K562 (cell line): ENCODE results near the gene RPS2. TPM values are rescaled to one million over a fixed set of nuclear protein-coding genes. Genes with fewer than 3 reads are reported as not detected.
A peak's percentile ranks its signal among the peaks of the same experiment; 100 is the strongest.

Experiments used
- ATF1 ChIP-seq, 2 experiments: fragments of 450-650 bp in 1 of 2; IDR thresholded peaks; 2 replicates each; pipeline ENCODE4 v1.6.1; 2016; ENCODE audit warnings: missing compliant biosample characterization in 1 of 2, missing genetic modification characterization in 1 of 2
- CBFB ChIP-seq: sonication (generic); formaldehyde crosslinking; IDR thresholded peaks from 2 replicates; pipeline ENCODE4 v1.4.0; 2020; ENCODE audit warnings: mild to moderate bottlenecking, missing genetic modification reagents
- CCAR2 ChIP-seq: fragments of 200-400 bp; formaldehyde crosslinking; IDR thresholded peaks from 2 replicates; pipeline ENCODE4 v1.6.1; 2017; ENCODE audit warnings: mild to moderate bottlenecking, low read depth, low read length
- CHD2 ChIP-seq: IDR thresholded peaks from 2 replicates; pipeline ENCODE4 v1.6.1; 2011; ENCODE audit warnings: low read depth, low read length
- CXXC5 ChIP-seq: fragments of 250-450 bp; sonication (Bioruptor Pico); IDR thresholded peaks from 2 replicates; pipeline ENCODE4 v1.8.0; 2022; ENCODE audit warnings: inconsistent platforms, mild to moderate bottlenecking, moderate library complexity
- EP400 ChIP-seq: fragments of 450-650 bp; IDR thresholded peaks from 2 replicates; pipeline ENCODE4 v1.6.1; 2017; ENCODE audit warnings: antibody characterized with exemption, mild to moderate bottlenecking, moderate library complexity
- FOXP1 ChIP-seq: sonication (generic); formaldehyde crosslinking; IDR thresholded peaks from 2 replicates; pipeline ENCODE4 v1.8.0; 2022; ENCODE audit warnings: mild to moderate bottlenecking, missing genetic modification reagents
- GABPA ChIP-seq: fragments of 200-800 bp; sonication (Bioruptor generic); conservative IDR thresholded peaks from 2 replicates; pipeline ENCODE4 v1.6.1; 2016; ENCODE audit warnings: low read depth, missing genetic modification characterization, missing compliant biosample characterization
- HDAC1 ChIP-seq, 2 experiments: fragments of 450-650 bp; IDR thresholded peaks; 2 replicates each; pipeline ENCODE4 v1.6.1; 2016 to 2017; ENCODE audit warnings: inconsistent platforms in 1 of 2, mild to moderate bottlenecking in 1 of 2, moderate library complexity in 1 of 2
- HMGN3 ChIP-seq: IDR thresholded peaks from 2 replicates; pipeline ENCODE4 v1.6.1; 2011; ENCODE audit warnings: borderline replicate concordance, low read depth, mild to moderate bottlenecking, mixed read lengths, low read length; ENCODE audit not compliant: insufficient read length; ENCODE audit errors: extremely low read depth
- MAZ ChIP-seq, 2 experiments: fragments of 450-650 bp in 1 of 2; sonication (generic) in 1 of 2; formaldehyde crosslinking; IDR thresholded peaks in 1 of 2; conservative IDR thresholded peaks in 1 of 2; 2 replicates each; pipeline versions ENCODE4 v1.4.0 to v1.5.0; 2020; ENCODE audit warnings: mild to moderate bottlenecking in 1 of 2, missing genetic modification reagents in 1 of 2
- NEUROD1 ChIP-seq: fragments of 150-350 bp; IDR thresholded peaks from 2 replicates; pipeline ENCODE4 v1.6.1; 2014; ENCODE audit warnings: borderline replicate concordance, low read length, low read depth; ENCODE audit not compliant: partially characterized antibody
- NONO ChIP-seq, 2 experiments: fragments of 200-400 bp in 1 of 2; fragments of 450-650 bp in 1 of 2; formaldehyde crosslinking in 1 of 2; IDR thresholded peaks; 2 replicates each; pipeline ENCODE4 v1.6.1; 2017; ENCODE audit warnings: low read depth in 2 of 2, mild to moderate bottlenecking in 2 of 2, moderate library complexity in 2 of 2, low read length in 1 of 2
- POLR2A ChIP-seq: fragments of 450-650 bp; conservative IDR thresholded peaks from 2 replicates; pipeline ENCODE4 v1.6.1; 2016
- RUNX1 ChIP-seq: sonication (generic); IDR thresholded peaks from 2 replicates; pipeline ENCODE4 v1.6.1; 2016; ENCODE audit warnings: antibody characterized with exemption, low read depth
- XRCC5 ChIP-seq: fragments of 200-400 bp; formaldehyde crosslinking; IDR thresholded peaks from 2 replicates; pipeline ENCODE4 v1.6.1; 2017; ENCODE audit warnings: low read depth, mild to moderate bottlenecking, low read length
- ZBTB1 ChIP-seq: sonication (generic); formaldehyde crosslinking; IDR thresholded peaks from 2 replicates; pipeline ENCODE4 v1.8.1; 2023; ENCODE audit warnings: missing genetic modification reagents, low read depth, mild to moderate bottlenecking, borderline replicate concordance
- ZNF165 ChIP-seq: fragments of 250-450 bp; sonication (Bioruptor Pico); IDR thresholded peaks from 2 replicates; pipeline ENCODE4 v1.4.0; 2020; ENCODE audit warnings: borderline replicate concordance
- ZNF584 ChIP-seq: fragments of 200-800 bp; sonication (Bioruptor generic); IDR thresholded peaks from 2 replicates; pipeline ENCODE4 v1.6.1; 2016; ENCODE audit warnings: low read depth, mild to moderate bottlenecking, missing genetic modification characterization, missing compliant biosample characterization
- polyA plus RNA-seq, 8 experiments: library from polyadenylated mRNA; depleted of rRNA in 4 of 8; stranded (reverse) in 5 of 8; unstranded in 3 of 8; fragments of >200 nt; fragmentation: Nextera tagmentation in 2 of 8; fragmentation: Illumina TruSeq in 1 of 8; extraction: Ambion mirVana in 2 of 8; extraction: Trizol in 1 of 8; gene quantifications; 2 replicates each; pipeline versions ENCODE4 v1.2.1 to v1.2.3, GENCODE V29; 2011 to 2014; ENCODE audit warnings: inconsistent platforms in 1 of 8, missing spikeins in 1 of 8
- total RNA-seq, 7 experiments: library from RNA; depleted of rRNA in 6 of 7; stranded (reverse); fragments of >200 nt in 6 of 7; fragmentation: Illumina TruSeq in 2 of 7; extraction: Trizol in 2 of 7; gene quantifications; 2 replicates each; pipeline versions ENCODE4 v1.2.1 to v1.2.3, GENCODE V29; 2011 to 2021; ENCODE audit warnings: low replicate concordance in 1 of 7
- TF ChIP-seq, protein P1 (sequence below), 2 experiments: fragments of 450-650 bp; conservative IDR thresholded peaks; 2 replicates each; pipeline ENCODE4 v1.6.1; 2017; ENCODE audit warnings: mild to moderate bottlenecking in 2 of 2, moderate library complexity in 2 of 2
- TF ChIP-seq, protein P2 (sequence below): sonication (generic); formaldehyde crosslinking; IDR thresholded peaks from 2 replicates; pipeline ENCODE4 v1.8.1; 2023; ENCODE audit warnings: missing genetic modification reagents, mild to moderate bottlenecking, borderline replicate concordance

Gene RPS2
- total and polyA plus RNA-seq, 9 of the 15 experiments (the other 6 are each of a cell fraction or from before 2014, with no cell fraction given) = 834 to 4,794 (median 3,793) TPM

DNA sequence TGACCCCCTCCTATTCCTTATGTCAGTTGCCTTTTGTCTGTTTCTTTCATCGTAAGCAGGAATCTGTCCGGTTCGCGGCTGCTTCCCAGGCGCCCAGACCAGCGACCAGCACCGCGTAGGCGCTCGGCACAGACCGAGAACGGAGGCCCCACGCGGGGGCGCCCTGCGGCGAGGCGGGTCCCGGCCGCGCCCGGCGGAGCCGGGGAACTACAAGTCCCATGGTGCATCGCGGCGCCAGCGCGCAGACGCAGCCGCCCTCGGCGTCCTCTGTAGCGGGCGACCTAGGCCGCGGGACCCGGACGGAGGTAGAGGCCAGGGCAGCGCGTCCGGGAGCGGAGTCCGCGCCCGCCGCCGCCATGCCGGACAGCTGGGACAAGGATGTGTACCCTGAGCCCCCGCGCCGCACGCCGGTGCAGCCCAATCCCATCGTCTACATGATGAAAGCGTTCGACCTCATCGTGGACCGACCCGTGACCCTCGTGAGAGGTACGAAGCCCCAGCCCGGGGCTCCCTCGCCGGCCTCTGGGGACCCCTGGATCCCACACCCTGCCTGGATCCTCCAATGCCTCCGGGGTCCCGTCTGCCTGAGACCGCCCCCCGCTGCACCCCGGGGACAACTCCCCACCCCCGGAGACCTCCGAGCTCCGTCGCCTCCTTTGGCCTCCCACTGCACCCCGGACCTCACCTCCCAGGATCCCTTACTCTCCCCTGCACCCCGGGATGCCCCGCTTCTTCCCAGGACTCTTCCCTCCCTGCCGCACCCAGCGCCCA lies 5.2 kb downstream of the RPS2 start, which contains the start of gene NDUFB10 (continued):
- TF ChIP-seq, protein P1, sequence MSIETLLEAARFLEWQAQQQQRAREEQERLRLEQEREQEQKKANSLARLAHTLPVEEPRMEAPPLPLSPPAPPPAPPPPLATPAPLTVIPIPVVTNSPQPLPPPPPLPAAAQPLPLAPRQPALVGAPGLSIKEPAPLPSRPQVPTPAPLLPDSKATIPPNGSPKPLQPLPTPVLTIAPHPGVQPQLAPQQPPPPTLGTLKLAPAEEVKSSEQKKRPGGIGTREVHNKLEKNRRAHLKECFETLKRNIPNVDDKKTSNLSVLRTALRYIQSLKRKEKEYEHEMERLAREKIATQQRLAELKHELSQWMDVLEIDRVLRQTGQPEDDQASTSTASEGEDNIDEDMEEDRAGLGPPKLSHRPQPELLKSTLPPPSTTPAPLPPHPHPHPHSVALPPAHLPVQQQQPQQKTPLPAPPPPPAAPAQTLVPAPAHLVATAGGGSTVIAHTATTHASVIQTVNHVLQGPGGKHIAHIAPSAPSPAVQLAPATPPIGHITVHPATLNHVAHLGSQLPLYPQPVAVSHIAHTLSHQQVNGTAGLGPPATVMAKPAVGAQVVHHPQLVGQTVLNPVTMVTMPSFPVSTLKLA (conservative IDR thresholded peaks at IDR 0.05) = peak in 1 of 2 experiments; percentile 82; a peak in 2 of 4 replicates
- TF ChIP-seq GABPA (tag) = peak; percentile 65
- TF ChIP-seq, protein P2, sequence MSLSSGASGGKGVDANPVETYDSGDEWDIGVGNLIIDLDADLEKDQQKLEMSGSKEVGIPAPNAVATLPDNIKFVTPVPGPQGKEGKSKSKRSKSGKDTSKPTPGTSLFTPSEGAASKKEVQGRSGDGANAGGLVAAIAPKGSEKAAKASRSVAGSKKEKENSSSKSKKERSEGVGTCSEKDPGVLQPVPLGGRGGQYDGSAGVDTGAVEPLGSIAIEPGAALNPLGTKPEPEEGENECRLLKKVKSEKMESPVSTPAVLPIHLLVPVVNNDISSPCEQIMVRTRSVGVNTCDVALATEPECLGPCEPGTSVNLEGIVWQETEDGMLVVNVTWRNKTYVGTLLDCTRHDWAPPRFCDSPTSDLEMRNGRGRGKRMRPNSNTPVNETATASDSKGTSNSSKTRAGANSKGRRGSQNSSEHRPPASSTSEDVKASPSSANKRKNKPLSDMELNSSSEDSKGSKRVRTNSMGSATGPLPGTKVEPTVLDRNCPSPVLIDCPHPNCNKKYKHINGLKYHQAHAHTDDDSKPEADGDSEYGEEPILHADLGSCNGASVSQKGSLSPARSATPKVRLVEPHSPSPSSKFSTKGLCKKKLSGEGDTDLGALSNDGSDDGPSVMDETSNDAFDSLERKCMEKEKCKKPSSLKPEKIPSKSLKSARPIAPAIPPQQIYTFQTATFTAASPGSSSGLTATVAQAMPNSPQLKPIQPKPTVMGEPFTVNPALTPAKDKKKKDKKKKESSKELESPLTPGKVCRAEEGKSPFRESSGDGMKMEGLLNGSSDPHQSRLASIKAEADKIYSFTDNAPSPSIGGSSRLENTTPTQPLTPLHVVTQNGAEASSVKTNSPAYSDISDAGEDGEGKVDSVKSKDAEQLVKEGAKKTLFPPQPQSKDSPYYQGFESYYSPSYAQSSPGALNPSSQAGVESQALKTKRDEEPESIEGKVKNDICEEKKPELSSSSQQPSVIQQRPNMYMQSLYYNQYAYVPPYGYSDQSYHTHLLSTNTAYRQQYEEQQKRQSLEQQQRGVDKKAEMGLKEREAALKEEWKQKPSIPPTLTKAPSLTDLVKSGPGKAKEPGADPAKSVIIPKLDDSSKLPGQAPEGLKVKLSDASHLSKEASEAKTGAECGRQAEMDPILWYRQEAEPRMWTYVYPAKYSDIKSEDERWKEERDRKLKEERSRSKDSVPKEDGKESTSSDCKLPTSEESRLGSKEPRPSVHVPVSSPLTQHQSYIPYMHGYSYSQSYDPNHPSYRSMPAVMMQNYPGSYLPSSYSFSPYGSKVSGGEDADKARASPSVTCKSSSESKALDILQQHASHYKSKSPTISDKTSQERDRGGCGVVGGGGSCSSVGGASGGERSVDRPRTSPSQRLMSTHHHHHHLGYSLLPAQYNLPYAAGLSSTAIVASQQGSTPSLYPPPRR (CRISPR knock-in tag) = peak; percentile 48; the same call in 1 of the 2 replicates
- 0 out of 2 replicates have a peak, but pooled peaks have one; percentile 6 for TF ChIP-seq CHD2
- peak; percentile 71; the same call in 1 of the 2 replicates for TF ChIP-seq EP400
- TF ChIP-seq FOXP1 (CRISPR knock-in tag) = peak; percentile 90; the same call in 1 of the 2 replicates
- no peak for TF ChIP-seq ZNF165 (CRISPR knock-in tag)
- TF ChIP-seq ATF1 (CRISPR knock-in tag; IDR thresholded peaks at IDR 0.05) = no peak
- TF ChIP-seq ATF1 (tag; IDR thresholded peaks at IDR 0.05) = peak; percentile 82
- TF ChIP-seq RUNX1 = no peak
- no peak for TF ChIP-seq CCAR2
- 0 out of 2 replicates have a peak, but pooled peaks have one; percentile 65 for TF ChIP-seq CBFB (CRISPR knock-in tag)
- TF ChIP-seq CXXC5 (CRISPR knock-in tag) = peak; percentile 96
- TF ChIP-seq NEUROD1 = no peak
- peak; percentile 85 for TF ChIP-seq POLR2A
- peak in 1 of 2 experiments; percentile 37; a peak in 1 of 4 replicates for TF ChIP-seq HDAC1 (IDR thresholded peaks at IDR 0.05)
- TF ChIP-seq ZNF584 = no peak
- TF ChIP-seq NONO (IDR thresholded peaks at IDR 0.05; ENCODE audit: low read depth in 2 of 2, low read length in 1 of 2) = peak; percentile 56 to 91
- TF ChIP-seq ZBTB1 (CRISPR knock-in tag) = peak; percentile 57; the same call in 1 of the 2 replicates
- peak; percentile 86; the same call in 1 of the 2 replicates for TF ChIP-seq XRCC5
- peak in 1 of 2 experiments; percentile 78; a peak in 3 of 4 replicates for TF ChIP-seq MAZ (CRISPR knock-in tag; conservative IDR thresholded peaks at IDR 0.05 in 1 of 2, IDR thresholded peaks at IDR 0.05 in 1 of 2)
- peak; percentile 75 for TF ChIP-seq HMGN3
